ENCODE results near the gene DCTD. TPM values are rescaled to one million over a fixed set of nuclear protein-coding genes. Genes with fewer than 3 reads are reported as not detected.
"Not testable (repeated sequence)": the region's sequence is repeated elsewhere in the genome, so short reads cannot be mapped to it uniquely, and the experiment has no call there.

DCTD gene
- total RNA-seq, 1 donor from 2014 or later = 36.0 TPM

GRCh38 chr4:182920676-182921075 lies 3.5 kb upstream of the DCTD start:
- no peak for DNase-seq

GRCh38 chr4:182918791-182919302 lies 1.7 kb upstream of the DCTD start:
- no peak for DNase-seq

- DNase-seq = no peak
Measured at GRCh38 chr4:182918044-182918607, 940 bp upstream of the DCTD start.

GRCh38 chr4:182916483-182917181 lies 554 bp downstream of the DCTD start:
- DNase-seq = peak; percentile 35

- DNase-seq = no peak
Measured at GRCh38 chr4:182914357-182914756, 2.8 kb downstream of the DCTD start.

GRCh38 chr4:182913621-182914020 lies 3.6 kb downstream of the DCTD start:
- no peak for DNase-seq

GRCh38 chr4:182913036-182913435 lies 4.2 kb downstream of the DCTD start:
- DNase-seq = no peak

- no peak for DNase-seq
Measured at GRCh38 chr4:182908124-182908523, 9.1 kb downstream of the DCTD start.

GRCh38 chr4:182907396-182907795 lies 9.8 kb downstream of the DCTD start:
- DNase-seq = no peak

- DNase-seq = no peak
Measured at GRCh38 chr4:182906786-182907185, 10.4 kb downstream of the DCTD start.

- no peak for DNase-seq
Measured at GRCh38 chr4:182905038-182905437, 12.1 kb downstream of the DCTD start.

- DNase-seq = no peak
Measured at GRCh38 chr4:182904211-182904761, 12.9 kb downstream of the DCTD start.

GRCh38 chr4:182903013-182903412 lies 14.2 kb downstream of the DCTD start:
- no peak for DNase-seq

GRCh38 chr4:182901337-182901736 lies 15.8 kb downstream of the DCTD start:
- DNase-seq = no peak

GRCh38 chr4:182900021-182900420 lies 17.2 kb downstream of the DCTD start:
- DNase-seq = not testable (repeated sequence)

GRCh38 chr4:182898479-182898799 lies 18.7 kb downstream of the DCTD start:
- DNase-seq = no peak

GRCh38 chr4:182897601-182898478 lies 19.3 kb downstream of the DCTD start:
- DNase-seq = no peak

GRCh38 chr4:182896421-182896820 lies 20.8 kb downstream of the DCTD start:
- DNase-seq = no peak

GRCh38 chr4:182895791-182896292 lies 21.3 kb downstream of the DCTD start:
- DNase-seq = no peak

GRCh38 chr4:182894681-182895275 lies 22.4 kb downstream of the DCTD start:
- no peak for DNase-seq

- no peak for DNase-seq
Measured at GRCh38 chr4:182893474-182894080, 23.6 kb downstream of the DCTD start.

- no peak for DNase-seq
Measured at GRCh38 chr4:182893047-182893446, 24.1 kb downstream of the DCTD start.

Measured in skin of body (tissue), 2 donors.